ENCODE results near the gene CRTC1. TPM values are rescaled to one million over a fixed set of nuclear protein-coding genes. Genes with fewer than 3 reads are reported as not detected.

CRTC1 gene
- total RNA-seq, 1 experiment from 2014 or later = 2.1 TPM

DNA sequence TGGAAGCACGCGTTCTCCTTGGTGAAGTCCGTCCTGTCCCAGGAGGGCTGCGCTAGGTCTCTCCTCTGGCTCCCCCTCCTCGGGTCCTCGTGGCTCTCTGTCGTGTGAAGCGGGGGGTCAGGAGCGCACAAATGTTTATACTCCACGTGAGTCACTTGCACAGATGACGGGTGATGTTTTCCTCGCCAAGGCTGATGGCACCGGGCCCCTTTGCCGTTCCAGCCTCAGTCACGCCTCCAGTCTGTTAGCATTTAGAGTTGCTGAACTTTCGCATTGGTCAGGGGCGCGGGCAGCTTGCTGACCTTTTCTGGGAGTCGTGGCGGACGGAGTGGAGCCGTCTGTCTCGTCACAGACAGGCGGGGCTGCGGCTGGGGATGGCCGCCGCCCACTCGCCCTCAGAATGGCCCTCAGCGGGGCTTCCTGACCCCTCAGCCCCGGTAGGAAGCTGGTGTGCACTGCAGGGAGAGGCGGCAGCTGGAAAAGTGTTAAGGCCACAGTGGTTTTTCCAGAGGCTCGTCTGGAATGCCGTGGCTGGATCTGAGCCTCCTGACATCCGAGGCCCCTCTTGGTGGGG is 32.9 kb upstream of the CRTC1 start:
- in situ Hi-C loops (cut with HindIII; ENCODE audit: low sequenced_read_pairs) = no loop called here
- DNase-seq (ENCODE audit: low spot score) = peak; percentile 56

DNA sequence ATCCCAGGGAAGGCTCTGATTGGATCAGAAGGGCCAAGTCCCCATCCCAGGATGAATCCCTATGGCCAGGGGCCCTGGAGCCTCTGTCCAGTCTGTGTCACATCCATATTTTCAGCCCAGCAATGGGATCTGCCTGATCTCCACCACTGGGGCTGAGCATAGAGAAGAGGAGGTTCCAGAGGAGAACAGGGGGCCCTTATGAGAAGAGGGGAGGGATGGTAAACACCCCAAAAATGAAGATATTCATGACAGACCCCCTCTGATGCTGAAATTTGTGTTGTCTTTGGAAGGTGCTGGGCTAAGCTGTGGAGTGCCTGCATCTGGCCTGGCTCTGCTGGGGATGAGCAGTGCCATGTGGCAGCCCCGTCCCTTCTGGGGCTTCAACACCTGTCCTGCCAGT is 32.2 kb upstream of the CRTC1 start:
- in situ Hi-C loops (cut with HindIII; ENCODE audit: low sequenced_read_pairs) = no loop called here
- no peak for DNase-seq (ENCODE audit: low spot score)

DNA sequence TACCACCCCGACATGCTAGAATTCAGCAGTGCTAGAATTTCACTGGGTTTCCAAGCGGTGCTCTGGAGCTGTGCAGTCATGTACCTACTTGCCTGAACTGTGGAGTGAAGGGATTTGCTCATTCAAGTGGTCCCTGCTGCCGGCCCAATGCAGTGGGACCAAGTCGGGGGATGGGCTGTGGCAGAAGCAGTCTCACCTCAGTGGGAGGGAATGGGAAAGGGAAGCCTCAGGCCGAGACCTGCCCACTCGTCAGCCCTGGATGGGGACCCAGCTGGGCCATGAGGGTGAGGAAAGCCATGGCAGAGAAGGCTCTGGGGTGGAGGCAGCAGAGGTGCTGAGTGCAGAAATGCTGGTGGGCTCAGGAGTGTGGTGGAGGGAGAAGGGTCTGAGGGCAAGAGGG is 31.7 kb upstream of the CRTC1 start:
- DNase-seq (ENCODE audit: low spot score) = no peak
- in situ Hi-C loops (cut with HindIII; ENCODE audit: low sequenced_read_pairs) = no loop called here

DNA sequence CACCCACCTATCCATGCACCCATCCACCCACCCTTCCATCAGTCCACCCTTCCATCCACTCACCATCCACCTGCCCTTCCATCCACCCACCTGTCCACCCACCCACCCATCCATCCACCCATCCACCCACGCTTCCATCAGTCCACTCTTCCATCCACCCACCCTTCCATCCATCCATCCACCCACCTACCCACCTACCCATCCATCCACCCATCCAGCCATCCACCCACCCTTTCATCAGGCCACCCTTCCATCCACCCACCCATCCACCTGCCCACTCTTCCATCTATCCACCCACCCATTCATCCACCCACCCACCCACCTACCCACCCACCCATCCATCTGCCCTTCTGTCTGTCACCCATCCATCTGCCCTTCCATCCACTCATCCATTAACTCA is 29.6 kb upstream of the CRTC1 start:
- in situ Hi-C loops (cut with HindIII; ENCODE audit: low sequenced_read_pairs) = no loop called here
- DNase-seq (ENCODE audit: low spot score) = no peak

DNA sequence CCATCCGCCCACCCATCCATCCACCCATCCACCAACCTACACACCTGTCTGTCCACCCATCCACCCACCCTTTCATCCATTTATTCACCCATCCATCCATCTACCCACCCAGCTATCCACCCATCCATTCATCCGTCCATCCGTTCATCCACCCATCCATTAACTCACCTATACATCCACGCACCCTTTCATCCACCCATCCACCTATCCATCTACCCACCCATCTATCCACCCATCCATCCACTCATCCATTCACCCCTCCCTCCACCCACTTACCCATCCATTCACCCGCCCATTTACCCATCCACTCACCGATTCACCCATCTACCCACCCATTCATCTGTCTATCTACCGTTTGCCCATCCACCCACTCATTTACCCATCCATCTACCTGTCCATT is 29.0 kb upstream of the CRTC1 start:
- in situ Hi-C loops (cut with HindIII; ENCODE audit: low sequenced_read_pairs) = no loop called here
- DNase-seq (ENCODE audit: low spot score) = no peak

DNA sequence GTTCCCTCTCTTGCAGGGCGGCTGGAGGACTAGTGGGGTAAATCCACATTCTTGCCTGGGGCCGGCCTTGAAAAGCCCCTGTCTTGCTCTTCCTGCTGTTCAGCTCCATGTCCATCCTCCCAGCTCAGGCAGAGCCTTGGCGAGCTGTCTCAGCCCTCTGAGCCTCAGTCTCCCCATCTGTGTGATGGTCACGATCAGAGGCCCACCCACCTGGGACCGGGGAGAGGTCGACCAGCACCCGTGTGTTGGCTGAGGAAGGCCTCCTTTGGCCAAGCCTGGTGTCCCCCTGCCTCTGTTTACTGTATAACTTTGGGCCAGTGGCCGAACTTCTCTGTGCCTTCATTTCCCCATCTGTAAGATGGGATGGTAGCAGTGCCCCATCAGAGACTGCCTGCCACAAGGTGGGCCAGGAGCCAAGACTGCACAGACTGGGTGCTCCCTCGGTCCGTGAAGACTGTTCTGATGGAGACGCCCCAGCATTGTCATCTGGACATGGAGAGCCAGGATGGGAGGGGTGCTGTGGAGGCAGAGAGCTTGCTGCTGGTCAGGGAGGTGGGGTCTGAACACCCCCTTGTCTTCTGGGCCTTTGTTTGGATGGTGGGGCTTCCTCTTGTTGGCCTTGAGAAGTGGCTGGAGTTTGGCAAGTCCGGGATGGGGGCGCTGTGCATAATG is 28.2 kb upstream of the CRTC1 start:
- DNase-seq (ENCODE audit: low spot score) = no peak
- in situ Hi-C loops (cut with HindIII; ENCODE audit: low sequenced_read_pairs) = no loop called here

DNA sequence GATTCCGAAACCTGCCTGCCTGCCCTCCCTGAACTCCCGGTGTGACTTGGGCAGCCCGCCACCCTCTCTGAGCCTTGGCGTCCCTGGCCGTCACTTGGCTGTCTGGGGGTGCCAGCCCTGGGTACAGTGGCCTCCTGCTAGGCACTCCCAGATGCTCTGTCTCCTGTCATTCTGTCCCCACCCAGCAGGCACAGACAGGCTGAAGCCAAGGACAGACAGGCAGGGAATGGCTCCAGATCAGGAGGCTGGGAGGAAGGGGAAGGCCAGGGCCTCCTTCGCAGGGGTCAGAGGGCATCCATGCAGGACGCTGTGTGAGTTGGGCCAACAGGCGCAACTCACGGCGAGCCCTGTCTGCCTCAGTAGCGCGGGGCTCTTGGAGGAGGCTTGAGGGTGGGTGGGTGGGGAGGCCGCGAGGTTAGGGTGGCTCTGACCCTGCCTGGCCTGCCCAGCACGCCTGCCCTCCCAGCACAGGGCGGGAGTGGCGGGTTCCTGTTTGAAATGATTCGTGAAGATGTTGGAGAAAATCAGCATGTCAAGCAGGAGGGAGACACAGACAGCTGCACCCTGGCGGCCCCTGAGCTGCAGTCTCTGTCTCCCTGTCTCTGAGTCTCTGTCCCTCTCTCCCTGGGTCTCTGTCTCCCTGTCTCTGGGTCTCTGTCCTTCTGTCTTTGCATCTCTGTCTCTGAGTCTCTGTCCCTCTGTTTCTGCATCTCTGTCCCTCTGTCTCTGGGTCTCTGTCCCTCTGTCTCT is 27.0 kb upstream of the CRTC1 start:
- no peak for DNase-seq (ENCODE audit: low spot score)
- in situ Hi-C loops (cut with HindIII; ENCODE audit: low sequenced_read_pairs) = no loop called here

DNA sequence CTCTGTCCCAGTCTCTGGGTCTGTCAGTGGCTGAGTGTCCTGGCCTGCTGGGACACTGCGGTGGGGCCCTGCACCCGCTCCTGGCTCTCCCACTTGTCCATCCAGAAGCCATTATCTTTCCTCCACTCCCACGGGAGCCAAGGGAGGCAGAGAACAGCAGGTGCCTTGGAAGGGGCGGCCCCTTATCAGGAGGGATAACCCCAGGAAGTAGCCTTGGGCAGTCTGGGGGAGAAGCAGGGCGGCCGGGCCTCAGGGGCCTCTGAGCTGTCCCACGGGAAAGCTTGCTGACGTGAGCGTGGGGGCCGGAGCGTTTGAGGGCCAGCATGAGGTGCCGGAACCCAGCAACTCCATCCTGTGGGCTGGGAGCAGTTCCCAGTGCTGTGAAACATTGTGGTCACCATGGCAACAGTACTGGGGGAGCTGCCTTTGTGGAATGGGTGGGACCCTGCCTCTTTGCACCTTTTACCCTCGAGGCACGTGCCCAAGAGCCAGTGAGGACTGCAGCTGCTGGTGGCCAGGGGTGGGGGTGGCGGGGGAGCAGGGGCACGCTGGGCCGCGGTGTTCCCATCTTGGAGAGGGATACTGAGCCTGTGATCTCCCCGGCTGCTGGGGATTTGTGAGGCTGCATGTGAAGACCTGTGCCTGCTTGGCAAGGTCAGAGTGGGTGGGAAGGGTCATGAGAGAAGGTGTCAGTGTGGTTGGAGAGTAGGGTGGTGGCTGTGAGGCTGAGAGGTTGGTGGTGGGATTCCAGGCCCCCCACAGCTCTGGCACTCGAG is 25.7 kb upstream of the CRTC1 start:
- in situ Hi-C loops (cut with HindIII; ENCODE audit: low sequenced_read_pairs) = no loop called here
- DNase-seq (ENCODE audit: low spot score) = peak; percentile 54

DNA sequence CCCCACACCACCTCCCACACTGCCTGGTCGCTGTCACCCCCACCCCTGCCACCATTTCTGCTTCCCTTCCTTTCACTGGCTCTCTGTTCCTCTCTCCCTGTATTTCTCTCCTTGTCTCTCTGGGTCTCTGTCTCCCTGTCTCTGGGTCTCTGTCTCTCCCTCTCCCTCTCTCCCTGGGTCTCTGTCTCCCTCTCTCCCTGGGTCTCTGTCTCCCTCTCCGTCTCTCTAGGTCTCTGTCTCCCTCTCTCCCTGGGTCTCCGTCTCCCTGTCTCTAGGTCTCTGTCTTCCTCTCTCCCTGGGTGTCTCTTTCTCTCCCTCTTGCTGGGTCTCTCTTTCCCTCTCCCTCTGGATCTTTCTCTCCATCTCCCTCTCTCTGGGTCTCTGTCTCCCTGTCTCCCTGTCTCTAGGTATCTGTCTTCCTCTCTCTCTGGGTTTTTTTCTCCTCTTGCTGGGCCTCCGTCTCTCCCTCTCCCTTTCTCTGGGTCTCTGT is 25.1 kb upstream of the CRTC1 start:
- no peak for DNase-seq (ENCODE audit: low spot score)
- in situ Hi-C loops (cut with HindIII; ENCODE audit: low sequenced_read_pairs) = no loop called here

DNA sequence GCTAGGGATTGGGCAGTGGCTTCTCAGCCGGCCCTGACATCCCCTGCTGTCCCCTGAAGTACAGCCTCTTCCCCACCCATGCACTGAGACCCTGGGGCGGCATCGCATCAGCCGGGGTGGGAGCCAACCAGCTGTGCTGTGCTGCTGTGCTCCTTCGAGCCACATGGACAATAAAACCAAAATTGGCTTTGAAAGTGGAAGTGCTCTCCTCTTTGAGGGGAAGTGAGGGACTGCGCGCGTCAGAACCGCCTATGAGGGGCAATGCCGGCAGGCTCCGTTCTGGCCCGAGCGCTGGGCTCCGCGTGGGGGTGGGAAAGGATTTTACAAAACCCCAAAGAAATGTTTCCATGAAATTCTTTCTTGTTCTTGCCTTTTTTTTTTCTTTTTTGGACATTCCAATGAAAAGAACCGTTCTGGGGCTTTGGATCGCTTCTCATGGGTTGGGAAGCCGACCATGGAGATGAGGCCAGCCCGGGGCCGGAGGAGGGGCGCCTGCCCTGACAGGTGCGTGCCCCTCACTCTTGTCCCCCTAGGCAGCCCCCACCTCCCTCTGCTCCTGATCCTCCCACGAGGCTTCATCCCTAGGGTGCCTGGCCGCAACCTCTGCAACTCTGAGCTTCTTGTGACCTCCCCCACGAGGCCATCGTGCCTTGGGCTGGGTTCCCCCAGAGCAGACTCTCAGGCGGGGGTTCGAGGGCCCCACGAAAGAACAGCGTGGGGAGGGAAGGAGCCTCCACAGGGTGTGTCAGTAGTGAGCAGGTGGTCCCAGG is 24.0 kb upstream of the CRTC1 start:
- DNase-seq (ENCODE audit: low spot score) = no peak
- in situ Hi-C loops (cut with HindIII; ENCODE audit: low sequenced_read_pairs) = no loop called here

DNA sequence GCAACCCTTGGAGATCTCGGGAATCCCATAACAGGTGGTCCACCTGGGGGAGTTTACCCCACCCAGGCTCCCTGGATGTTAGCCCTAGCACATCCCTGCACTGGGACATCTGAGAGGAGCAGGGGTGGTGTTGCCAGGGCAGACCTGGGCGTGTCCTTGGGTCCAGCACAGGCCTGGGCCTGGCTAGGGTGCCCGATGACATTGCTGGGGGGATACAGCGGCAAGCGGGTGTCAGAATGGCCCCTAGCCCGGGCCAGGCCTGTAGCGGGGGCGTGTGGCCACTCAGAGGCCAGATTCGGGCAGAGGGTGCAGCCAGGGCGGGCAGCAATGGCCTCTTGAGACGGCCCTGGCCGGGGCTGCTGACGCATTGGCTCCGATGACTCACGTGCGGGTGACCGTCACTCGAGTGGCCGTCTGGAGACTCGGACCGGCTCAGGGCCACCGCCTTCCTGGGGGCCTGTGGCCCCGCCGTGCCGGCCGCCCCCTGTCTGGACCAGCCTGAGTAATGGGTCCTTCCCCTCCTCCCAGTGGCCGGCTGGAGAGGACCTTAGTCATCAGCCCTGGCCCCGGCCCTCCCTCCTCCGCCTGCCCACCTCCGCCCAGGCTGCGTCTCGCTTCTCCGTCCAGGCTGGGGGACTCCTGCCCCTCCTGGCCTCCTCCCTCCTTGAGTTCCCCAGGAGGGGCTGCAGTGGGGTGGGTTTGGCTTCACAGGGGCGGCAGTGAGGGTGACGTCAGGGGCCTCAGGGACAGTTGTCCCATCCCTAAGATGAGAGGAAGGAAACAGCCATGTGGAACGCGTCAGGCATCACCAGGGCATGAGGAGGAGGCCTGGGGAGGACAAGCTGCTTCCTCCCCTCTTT is 23.2 kb upstream of the CRTC1 start:
- DNase-seq (ENCODE audit: low spot score) = no peak
- in situ Hi-C loops (cut with HindIII; ENCODE audit: low sequenced_read_pairs) = no loop called here

DNA sequence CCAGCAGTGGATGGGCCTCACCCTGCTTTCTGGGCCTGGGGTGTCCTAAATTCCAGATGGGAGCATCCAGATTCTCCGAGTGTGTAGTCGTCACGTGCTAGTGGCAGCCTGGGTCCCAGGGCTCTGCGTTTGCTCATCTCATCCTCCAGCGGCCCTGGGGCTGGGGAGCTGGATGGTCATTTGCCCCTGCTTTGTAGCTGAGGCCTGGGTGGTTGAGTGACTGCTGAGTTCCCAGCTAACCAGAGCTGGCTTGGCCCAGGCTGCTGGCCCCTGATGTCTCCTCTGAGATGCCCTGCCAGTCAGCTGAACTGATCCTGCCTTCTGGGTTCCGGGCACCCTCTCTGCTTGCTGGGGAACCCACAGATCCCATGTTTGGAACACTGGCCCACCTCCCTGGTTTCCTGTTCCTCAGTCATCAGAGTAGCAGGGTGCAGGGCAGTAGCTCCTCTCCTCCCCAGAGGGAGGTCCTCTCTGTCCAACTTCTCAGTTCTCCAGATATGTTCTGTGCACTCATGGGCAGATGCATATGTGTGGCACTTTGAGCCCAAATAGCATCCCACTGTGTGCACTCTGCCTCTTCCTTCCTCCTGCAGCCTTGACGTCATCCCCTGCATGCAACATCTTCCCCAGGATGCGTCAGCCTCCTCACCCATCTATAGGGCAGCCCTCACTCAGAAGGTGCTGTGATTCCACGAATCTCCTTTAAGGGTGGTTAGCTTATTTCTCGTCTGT is 22.4 kb upstream of the CRTC1 start:
- DNase-seq (ENCODE audit: low spot score) = no peak
- in situ Hi-C loops (cut with HindIII; ENCODE audit: low sequenced_read_pairs) = no loop called here

DNA sequence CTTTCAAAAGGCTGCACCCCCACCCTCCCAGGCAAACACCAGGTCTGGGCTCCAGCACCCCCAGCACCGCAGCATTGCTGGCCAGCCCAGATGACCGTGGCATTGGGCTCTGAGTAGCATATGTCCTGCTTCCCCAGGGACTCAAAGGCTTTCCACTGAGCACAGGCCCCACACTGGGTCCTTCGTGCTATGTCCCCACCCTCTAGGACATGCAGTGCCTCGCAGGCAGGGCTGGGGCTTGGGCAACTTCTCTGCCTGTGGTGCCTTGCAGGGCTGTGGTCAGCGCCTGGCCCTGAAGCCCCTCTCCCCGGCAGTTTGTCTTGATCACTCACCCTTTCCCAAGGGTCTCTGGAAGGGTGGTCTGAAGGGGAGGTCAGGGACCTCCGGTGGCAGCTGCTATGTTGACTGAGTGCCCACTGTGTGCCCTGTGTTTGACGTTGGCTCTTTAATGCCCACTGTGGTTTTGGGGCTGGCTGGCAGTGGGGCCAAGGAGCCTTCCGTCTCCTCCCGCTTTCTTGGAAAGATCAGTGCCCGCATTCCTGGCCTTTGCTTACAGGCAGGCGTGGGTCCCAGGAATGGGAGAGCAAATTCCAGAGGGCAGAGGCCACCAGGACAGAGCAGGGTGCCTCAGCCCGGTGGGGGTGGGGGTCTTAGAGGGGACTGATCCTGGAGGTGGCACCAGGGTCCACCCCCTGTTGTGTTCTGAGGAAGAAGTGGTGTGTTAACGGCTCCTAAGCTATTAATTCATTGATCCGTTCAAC is 20.3 kb upstream of the CRTC1 start:
- in situ Hi-C loops (cut with HindIII; ENCODE audit: low sequenced_read_pairs) = no loop called here
- no peak for DNase-seq (ENCODE audit: low spot score)

DNA sequence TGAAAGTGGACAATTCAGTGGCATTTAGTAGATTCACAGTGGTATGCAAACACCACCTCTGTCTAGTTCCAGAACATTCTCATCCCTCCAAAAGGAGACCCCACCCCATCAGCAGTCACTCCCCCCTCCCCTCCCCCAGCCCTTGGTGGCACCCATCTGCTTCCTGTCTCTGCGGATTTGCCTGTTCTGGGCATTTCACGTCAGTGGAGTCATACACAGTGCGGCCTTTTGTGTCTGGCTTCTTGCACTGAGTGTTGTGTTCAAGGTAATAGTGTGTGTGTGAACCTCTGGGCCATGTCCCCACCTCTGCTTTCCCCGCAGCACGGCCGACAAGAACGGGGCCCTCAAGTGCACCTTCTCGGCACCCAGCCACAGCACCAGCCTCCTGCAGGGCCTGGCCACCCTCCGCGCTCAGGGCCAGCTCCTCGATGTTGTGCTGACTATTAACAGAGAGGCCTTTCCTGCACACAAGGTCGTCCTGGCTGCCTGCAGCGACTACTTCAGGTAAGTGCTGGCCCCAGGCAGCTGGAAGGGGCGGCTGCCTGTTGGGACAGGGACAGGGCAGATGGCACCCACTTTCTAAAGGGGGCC is 19.4 kb upstream of the CRTC1 start:
- in situ Hi-C loops (cut with HindIII; ENCODE audit: low sequenced_read_pairs) = no loop called here
- no peak for DNase-seq (ENCODE audit: low spot score)

DNA sequence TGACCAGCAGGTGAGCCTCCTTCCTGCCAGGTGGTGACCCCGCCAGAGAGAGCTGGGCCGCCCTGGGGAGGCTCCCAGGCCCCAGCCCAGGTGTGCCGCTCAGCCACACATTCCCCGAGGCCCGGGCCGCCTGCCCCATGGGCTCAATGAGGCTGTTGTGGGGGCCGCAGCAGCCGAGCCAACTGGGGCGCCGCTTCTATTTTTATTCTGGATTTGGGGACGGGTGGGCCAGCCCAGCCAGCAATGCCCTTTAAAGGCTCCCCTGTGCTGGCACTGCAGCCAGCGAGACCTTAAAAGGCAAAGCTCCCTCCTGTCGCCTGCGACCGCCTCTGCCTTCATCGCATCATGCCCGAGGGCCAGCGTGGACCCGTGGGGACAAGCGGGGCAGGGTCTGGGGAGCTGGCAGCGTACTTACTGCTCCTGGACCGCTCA is 17.7 kb upstream of the CRTC1 start:
- DNase-seq (ENCODE audit: low spot score) = no peak
- in situ Hi-C loops (cut with HindIII; ENCODE audit: low sequenced_read_pairs) = no loop called here

DNA sequence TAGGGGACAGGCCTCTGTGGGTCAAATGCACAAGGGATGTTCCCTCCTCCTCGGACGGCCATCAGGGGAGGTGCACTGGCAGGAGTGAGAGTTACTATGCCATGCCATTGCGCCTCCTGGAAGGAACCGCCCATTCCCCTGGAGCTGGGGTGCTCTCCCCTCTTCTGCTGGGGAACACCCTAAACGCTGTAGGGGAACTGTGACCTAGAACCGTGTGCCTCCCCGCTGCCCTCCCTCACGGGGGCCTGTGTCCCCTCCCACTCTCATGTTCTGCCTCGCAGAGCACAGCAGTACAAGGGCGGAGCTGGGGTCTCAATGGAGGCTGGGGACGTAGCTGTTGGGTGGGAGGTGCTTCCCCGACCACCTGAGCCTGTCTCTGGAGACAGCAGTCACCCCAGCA is 17.2 kb upstream of the CRTC1 start:
- in situ Hi-C loops (cut with HindIII; ENCODE audit: low sequenced_read_pairs) = no loop called here
- no peak for DNase-seq (ENCODE audit: low spot score)

DNA sequence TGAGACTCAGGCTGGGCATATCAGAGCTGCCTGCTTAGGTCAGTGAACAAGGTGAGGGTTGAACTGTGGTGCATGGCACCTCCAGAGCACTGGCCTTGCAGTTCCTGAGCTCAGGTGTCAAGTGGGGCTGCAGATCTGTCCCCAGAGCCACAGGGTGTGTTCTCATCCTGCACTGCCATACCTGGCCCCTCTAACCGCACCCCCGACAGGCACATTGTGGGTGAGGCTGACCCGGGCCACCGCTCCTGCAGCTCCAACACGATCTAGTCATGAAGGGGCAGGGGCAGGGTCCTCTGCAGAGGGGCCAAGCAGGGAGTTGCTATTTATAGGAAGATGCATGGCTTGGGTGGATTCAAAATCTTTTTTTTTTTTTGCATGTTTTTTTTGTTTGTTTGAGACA is 16.7 kb upstream of the CRTC1 start:
- in situ Hi-C loops (cut with HindIII; ENCODE audit: low sequenced_read_pairs) = no loop called here
- DNase-seq (ENCODE audit: low spot score) = no peak
